ENCODE measurements around the gene TOMM20L. TPM values are rescaled to one million over a fixed set of nuclear protein-coding genes. Genes with fewer than 3 reads are reported as not detected.
"Not testable (repeated sequence)": the region's sequence is repeated elsewhere in the genome, so short reads cannot be mapped to it uniquely, and the experiment has no call there.

The TOMM20L gene
- total and polyA plus RNA-seq, 2 donors, result not detected

DNA sequence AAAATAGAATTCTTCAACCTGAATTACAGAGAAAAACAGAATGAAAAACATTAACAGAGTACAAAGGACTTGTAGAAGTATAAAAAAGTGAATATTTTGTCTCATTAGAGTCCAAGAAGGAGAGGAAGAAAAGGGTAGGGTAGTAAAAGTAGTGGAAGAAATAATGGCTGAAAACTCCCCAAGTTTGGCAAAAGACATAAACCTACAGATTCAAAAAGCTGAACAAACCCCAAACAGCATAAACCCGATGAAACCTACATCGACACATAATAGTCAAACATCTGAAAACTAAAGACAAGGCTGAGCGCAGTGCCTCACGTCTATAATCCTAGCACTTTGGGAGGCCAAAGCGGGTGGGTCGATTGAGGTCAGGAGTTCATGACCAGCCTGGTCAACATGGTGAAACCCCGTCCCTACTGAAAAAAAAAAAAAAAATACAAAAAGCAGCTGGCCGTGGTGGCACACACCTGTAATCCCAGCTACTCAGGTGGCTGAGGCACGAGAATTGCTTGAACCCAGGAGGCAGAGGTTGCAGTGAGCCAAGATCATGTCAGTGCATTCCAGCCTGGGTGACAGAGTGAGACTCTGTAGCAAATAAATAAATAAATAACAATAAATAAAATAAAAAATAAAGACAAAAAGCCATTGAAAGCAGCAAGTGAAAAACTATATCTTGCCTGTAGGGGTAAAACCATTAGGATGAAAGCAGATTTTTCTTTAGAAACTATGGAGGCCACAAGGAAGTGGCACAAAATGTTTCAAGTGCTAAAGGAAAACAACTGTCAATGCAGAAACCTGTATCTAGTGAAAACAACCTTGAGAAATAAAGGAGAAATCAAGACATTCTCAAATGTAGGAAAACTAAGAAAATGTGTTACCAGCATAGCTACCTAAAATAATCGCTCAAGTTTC is 20.2 kb downstream of the TOMM20L start:
- Histone ChIP-seq H3K4me1 (ENCODE audit: control insufficient read depth in 2 of 2, insufficient read depth in 2 of 2, low read length in 2 of 2) (no peaks in the 10 kb centered on the region), H3K27me3 (ENCODE audit: control insufficient read depth in 2 of 2, insufficient read depth in 1 of 2, low read length in 1 of 2) (no peaks in the 10 kb centered on the region), H3K4me3 (ENCODE audit: low read length in 2 of 2) (no peak overlapping the region), H3K36me3 (ENCODE audit: control insufficient read depth in 2 of 2, insufficient read depth in 2 of 2, low read length in 1 of 2) (peaks cover 16 to 23% of the 10 kb centered on the region in 2 donors), H3K27ac (ENCODE audit: low read depth in 1 of 2, low read length in 1 of 2) (no peak overlapping the region), H3K9me3 (ENCODE audit: control insufficient read depth in 2 of 2, insufficient read depth in 1 of 2, low read length in 1 of 2) (no peaks in the 10 kb centered on the region)
- no peak for DNase-seq (ENCODE audit: low read depth in 6 of 9, low spot score in 9 of 9)
- WGBS, result 97% methylated on average over 10 of the region's 10 CpGs

- H3K27me3 ChIP-seq (ENCODE audit: control insufficient read depth in 2 of 2, insufficient read depth in 1 of 2, low read length in 1 of 2); DNase-seq (ENCODE audit: low read depth in 6 of 9, low spot score in 9 of 9); H3K4me3 ChIP-seq (ENCODE audit: low read length in 2 of 2); H3K9me3 ChIP-seq (ENCODE audit: control insufficient read depth in 2 of 2, insufficient read depth in 1 of 2, low read length in 1 of 2); H3K27ac ChIP-seq (ENCODE audit: low read depth in 1 of 2, low read length in 1 of 2); H3K4me1 ChIP-seq (ENCODE audit: control insufficient read depth in 2 of 2, insufficient read depth in 2 of 2, low read length in 2 of 2): not testable (repeated sequence)
- peaks cover 19 to 25% of the 10 kb centered on the region in 2 donors for H3K36me3 ChIP-seq (ENCODE audit: control insufficient read depth in 2 of 2, insufficient read depth in 2 of 2, low read length in 1 of 2)
- 100% methylated on average over 1 of the region's 1 CpG for WGBS
Observed at GRCh38 chr14:58416934-58417333, 21.2 kb downstream of the TOMM20L start.

- H3K36me3 ChIP-seq (ENCODE audit: control insufficient read depth in 2 of 2, insufficient read depth in 2 of 2, low read length in 1 of 2), result peaks cover 5 to 8% of the 10 kb centered on the region in 2 donors
- H3K9me3 ChIP-seq (ENCODE audit: control insufficient read depth in 2 of 2, insufficient read depth in 1 of 2, low read length in 1 of 2), result no peaks in the 10 kb centered on the region
- no peaks in the 10 kb centered on the region for H3K27me3 ChIP-seq (ENCODE audit: control insufficient read depth in 2 of 2, insufficient read depth in 1 of 2, low read length in 1 of 2)
- H3K4me1 ChIP-seq (ENCODE audit: control insufficient read depth in 2 of 2, insufficient read depth in 2 of 2, low read length in 2 of 2), result peaks cover 4 to 5% of the 10 kb centered on the region in 2 donors
- peak overlapping the region; percentile 79 to 84 for H3K4me3 ChIP-seq (ENCODE audit: low read length in 2 of 2)
- under 1% methylated on average over 35 of the region's 35 CpGs for WGBS
- DNase-seq (ENCODE audit: low read depth in 6 of 9, low spot score in 9 of 9), result peak in 2 of 9 donors; percentile 6 to 62
- H3K27ac ChIP-seq (ENCODE audit: low read depth in 1 of 2, low read length in 1 of 2), result peak overlapping the region; percentile 98 to 100
Observed at GRCh38 chr14:58426670-58427280, 31.0 kb downstream of the TOMM20L start.

GRCh38 chr14:58427281-58428117 is 31.8 kb downstream of the TOMM20L start, which contains the start of the genes KIAA0586 and TIMM9:
KIAA0586 (plus strand) TSS chr14:58427719; CDS start chr14:58428265, 546 bp downstream.
TIMM9 (minus strand) TSS chr14:58427531; CDS start chr14:58411945, 15,586 bp downstream.
- Histone ChIP-seq H3K4me3 (ENCODE audit: low read length in 2 of 2) (peak within 1 kb of the TSS; percentile 79 to 84), H3K27me3 (ENCODE audit: control insufficient read depth in 2 of 2, insufficient read depth in 1 of 2, low read length in 1 of 2) (no peaks in the 10 kb centered on the region), H3K27ac (ENCODE audit: low read depth in 1 of 2, low read length in 1 of 2) (peak within 1 kb of the TSS; percentile 98 to 100), H3K4me1 (ENCODE audit: control insufficient read depth in 2 of 2, insufficient read depth in 2 of 2, low read length in 2 of 2) (peaks cover 4 to 5% of the 10 kb centered on the region in 2 donors), H3K9me3 (ENCODE audit: control insufficient read depth in 2 of 2, insufficient read depth in 1 of 2, low read length in 1 of 2) (no peaks in the 10 kb centered on the region), H3K36me3 (ENCODE audit: control insufficient read depth in 2 of 2, insufficient read depth in 2 of 2, low read length in 1 of 2) (peaks cover 0 to 10% of the 10 kb centered on the region in 2 donors)
- WGBS, result under 1% methylated on average over 33 of the region's 33 CpGs
- DNase-seq (ENCODE audit: low read depth in 6 of 9, low spot score in 9 of 9), result peak; percentile 90 to 99 (median 97)

DNA sequence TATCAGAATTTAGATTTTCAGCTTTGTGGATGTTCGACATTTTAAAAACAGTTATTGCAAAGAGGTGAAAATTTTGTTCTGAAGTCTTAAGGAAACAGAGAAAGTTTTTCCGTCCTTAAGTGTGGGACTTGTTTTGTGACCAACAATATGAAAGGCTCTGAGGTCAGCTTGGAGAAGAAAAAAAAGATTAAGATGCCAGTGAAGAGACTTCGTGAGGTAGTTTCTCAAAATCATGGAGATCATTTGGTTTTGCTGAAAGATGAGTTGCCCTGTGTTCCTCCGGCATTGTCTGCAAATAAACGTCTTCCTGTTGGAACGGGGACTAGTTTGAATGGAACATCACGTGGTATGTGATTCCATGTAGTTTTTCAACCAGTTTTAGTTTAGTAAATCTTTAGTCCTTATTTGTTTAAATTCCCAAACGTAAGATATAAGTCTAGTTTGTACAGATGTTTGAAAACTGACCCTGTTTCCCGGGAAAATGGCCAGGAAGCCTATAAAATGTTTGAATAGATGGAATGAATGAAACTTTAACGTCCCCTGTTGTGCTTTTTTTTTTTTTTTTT is 32.5 kb downstream of the TOMM20L start:
- WGBS, result 1% methylated on average over 10 of the region's 10 CpGs
- peaks cover 4 to 5% of the 10 kb centered on the region in 2 donors for H3K4me1 ChIP-seq (ENCODE audit: control insufficient read depth in 2 of 2, insufficient read depth in 2 of 2, low read length in 2 of 2)
- H3K36me3 ChIP-seq (ENCODE audit: control insufficient read depth in 2 of 2, insufficient read depth in 2 of 2, low read length in 1 of 2), result peaks cover 6 to 17% of the 10 kb centered on the region in 2 donors
- H3K4me3 ChIP-seq (ENCODE audit: low read length in 2 of 2), result peak overlapping the region; percentile 79 to 84
- peak; percentile 23 to 68 (median 37) for DNase-seq (ENCODE audit: low read depth in 6 of 9, low spot score in 9 of 9)
- no peaks in the 10 kb centered on the region for H3K27me3 ChIP-seq (ENCODE audit: control insufficient read depth in 2 of 2, insufficient read depth in 1 of 2, low read length in 1 of 2)
- no peaks in the 10 kb centered on the region for H3K9me3 ChIP-seq (ENCODE audit: control insufficient read depth in 2 of 2, insufficient read depth in 1 of 2, low read length in 1 of 2)
- H3K27ac ChIP-seq (ENCODE audit: low read depth in 1 of 2, low read length in 1 of 2), result peak overlapping the region; percentile 96 to 100

DNA sequence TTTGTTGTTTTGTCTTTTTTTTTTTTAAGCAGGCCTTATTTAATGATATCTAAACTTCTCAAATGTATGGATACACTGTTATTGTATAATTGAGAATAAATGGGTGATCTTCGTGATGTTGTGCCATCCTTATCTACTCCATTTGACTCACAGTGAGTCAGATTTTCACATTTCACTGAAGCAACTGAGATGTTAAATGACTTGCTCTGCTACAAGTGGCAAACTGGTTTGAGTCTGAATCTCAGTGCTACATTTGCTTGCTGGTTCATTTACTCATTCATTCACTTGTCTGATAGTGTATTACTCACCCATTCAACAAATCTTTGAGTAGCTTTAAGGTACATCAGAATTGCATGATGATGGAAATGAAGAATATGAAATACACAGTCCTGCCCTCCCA is 34.4 kb downstream of the TOMM20L start:
- Histone ChIP-seq H3K9me3 (ENCODE audit: control insufficient read depth in 2 of 2, insufficient read depth in 1 of 2, low read length in 1 of 2) (no peaks in the 10 kb centered on the region), H3K36me3 (ENCODE audit: control insufficient read depth in 2 of 2, insufficient read depth in 2 of 2, low read length in 1 of 2) (peaks cover 12 to 25% of the 10 kb centered on the region in 2 donors), H3K27ac (ENCODE audit: low read depth in 1 of 2, low read length in 1 of 2) (no peak overlapping the region), H3K4me3 (ENCODE audit: low read length in 2 of 2) (no peak overlapping the region), H3K27me3 (ENCODE audit: control insufficient read depth in 2 of 2, insufficient read depth in 1 of 2, low read length in 1 of 2) (no peaks in the 10 kb centered on the region), H3K4me1 (ENCODE audit: control insufficient read depth in 2 of 2, insufficient read depth in 2 of 2, low read length in 2 of 2) (peaks cover 4 to 5% of the 10 kb centered on the region in 2 donors)
- DNase-seq (ENCODE audit: low read depth in 6 of 9, low spot score in 9 of 9), result no peak
- WGBS, result 97% methylated on average over 1 of the region's 1 CpG

- WGBS, result 85% methylated on average over 5 of the region's 5 CpGs
- no peaks in the 10 kb centered on the region for H3K27me3 ChIP-seq (ENCODE audit: control insufficient read depth in 2 of 2, insufficient read depth in 1 of 2, low read length in 1 of 2)
- H3K9me3 ChIP-seq (ENCODE audit: control insufficient read depth in 2 of 2, insufficient read depth in 1 of 2, low read length in 1 of 2), result no peaks in the 10 kb centered on the region
- DNase-seq (ENCODE audit: low read depth in 6 of 9, low spot score in 9 of 9), result no peak
- no peaks in the 10 kb centered on the region for H3K4me1 ChIP-seq (ENCODE audit: control insufficient read depth in 2 of 2, insufficient read depth in 2 of 2, low read length in 2 of 2)
- no peak overlapping the region for H3K4me3 ChIP-seq (ENCODE audit: low read length in 2 of 2)
- peaks cover 35 to 49% of the 10 kb centered on the region in 2 donors for H3K36me3 ChIP-seq (ENCODE audit: control insufficient read depth in 2 of 2, insufficient read depth in 2 of 2, low read length in 1 of 2)
- no peak overlapping the region for H3K27ac ChIP-seq (ENCODE audit: low read depth in 1 of 2, low read length in 1 of 2)
Observed at GRCh38 chr14:58439476-58439875, 43.7 kb downstream of the TOMM20L start.

- H3K9me3 ChIP-seq (ENCODE audit: control insufficient read depth in 2 of 2, insufficient read depth in 1 of 2, low read length in 1 of 2), result no peaks in the 10 kb centered on the region
- H3K36me3 ChIP-seq (ENCODE audit: control insufficient read depth in 2 of 2, insufficient read depth in 2 of 2, low read length in 1 of 2), result peaks cover 27 to 52% of the 10 kb centered on the region in 2 donors
- no peak overlapping the region for H3K4me3 ChIP-seq (ENCODE audit: low read length in 2 of 2)
- WGBS, result 96% methylated on average over 5 of the region's 5 CpGs
- H3K27me3 ChIP-seq (ENCODE audit: control insufficient read depth in 2 of 2, insufficient read depth in 1 of 2, low read length in 1 of 2), result no peaks in the 10 kb centered on the region
- no peaks in the 10 kb centered on the region for H3K4me1 ChIP-seq (ENCODE audit: control insufficient read depth in 2 of 2, insufficient read depth in 2 of 2, low read length in 2 of 2)
- H3K27ac ChIP-seq (ENCODE audit: low read depth in 1 of 2, low read length in 1 of 2), result no peak overlapping the region
- no peak for DNase-seq (ENCODE audit: low read depth in 6 of 9, low spot score in 9 of 9)
Observed at GRCh38 chr14:58444627-58445026, 48.9 kb downstream of the TOMM20L start.

Measured in thymus (tissue), 11 donors.